ENCODE measurements around the gene GNAI2.
"Not testable (repeated sequence)": the region's sequence is repeated elsewhere in the genome, so short reads cannot be mapped to it uniquely, and the experiment has no call there.

GNAI2 gene

GRCh38 chr3:50228184-50228763 is 7.7 kb upstream of the GNAI2 start:
- DNase-seq, result not testable (repeated sequence)

- DNase-seq, result no peak
These were observed 6.5 kb upstream of the GNAI2 start for GRCh38 chr3:50229490-50229889.

GRCh38 chr3:50230104-50230793 is 5.8 kb upstream of the GNAI2 start:
- DNase-seq, result no peak

DNA sequence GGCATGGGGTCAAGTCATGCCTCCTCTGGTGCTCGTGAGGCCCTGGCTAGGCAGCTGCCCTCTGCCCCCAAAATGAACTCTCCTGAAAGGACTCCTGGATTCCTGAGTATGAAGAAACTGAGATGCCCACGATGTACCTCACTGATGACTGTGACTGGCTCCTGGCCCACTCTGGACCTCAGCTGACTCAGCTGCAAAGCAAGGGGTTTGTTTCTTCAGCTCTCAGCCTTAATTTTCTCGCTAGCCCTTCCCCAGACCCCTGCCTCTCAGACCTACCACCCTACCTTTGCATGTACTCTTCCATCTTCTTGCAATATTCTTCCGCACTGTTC is 5.2 kb upstream of the GNAI2 start:
- DNase-seq, result no peak

DNA sequence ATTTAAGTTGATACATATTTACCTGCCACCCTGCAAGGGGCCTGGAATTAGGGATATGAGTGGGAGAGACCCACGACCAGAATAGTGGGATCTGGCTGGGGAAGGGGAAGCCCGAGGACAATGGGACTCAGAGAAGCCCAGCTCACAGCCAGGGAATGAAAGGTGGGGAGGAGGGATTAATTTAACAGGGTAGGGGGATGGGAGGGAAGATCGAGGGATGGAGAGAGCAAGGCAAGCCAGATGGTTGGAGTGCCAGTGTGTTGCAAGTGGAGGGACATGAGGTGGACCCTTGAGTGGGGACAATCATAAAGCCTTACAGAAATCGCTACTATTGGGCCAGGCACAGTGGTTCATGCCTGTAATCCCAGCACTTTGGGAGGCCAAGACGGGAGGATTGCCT is 4.4 kb upstream of the GNAI2 start:
- no peak for DNase-seq

DNA sequence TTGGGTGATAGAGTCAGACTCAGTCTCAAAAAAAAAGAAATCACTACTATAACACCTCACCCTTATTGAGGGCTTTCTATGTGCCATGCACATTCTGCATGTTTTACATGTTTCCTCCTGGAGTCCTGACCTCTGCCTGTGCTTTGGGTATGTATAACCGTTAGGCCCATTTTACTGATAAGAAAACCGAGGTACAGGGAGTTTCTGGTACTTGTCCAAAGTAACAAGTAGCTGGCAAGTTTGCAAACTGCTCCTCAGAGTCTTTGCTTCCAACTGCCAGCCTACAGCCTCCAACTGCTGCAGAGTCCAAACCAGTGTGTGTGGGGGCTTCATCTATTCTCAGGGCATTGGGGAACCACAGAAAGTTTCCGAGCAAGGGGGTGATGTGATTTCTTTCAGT is 3.7 kb upstream of the GNAI2 start:
- no peak for DNase-seq

DNA sequence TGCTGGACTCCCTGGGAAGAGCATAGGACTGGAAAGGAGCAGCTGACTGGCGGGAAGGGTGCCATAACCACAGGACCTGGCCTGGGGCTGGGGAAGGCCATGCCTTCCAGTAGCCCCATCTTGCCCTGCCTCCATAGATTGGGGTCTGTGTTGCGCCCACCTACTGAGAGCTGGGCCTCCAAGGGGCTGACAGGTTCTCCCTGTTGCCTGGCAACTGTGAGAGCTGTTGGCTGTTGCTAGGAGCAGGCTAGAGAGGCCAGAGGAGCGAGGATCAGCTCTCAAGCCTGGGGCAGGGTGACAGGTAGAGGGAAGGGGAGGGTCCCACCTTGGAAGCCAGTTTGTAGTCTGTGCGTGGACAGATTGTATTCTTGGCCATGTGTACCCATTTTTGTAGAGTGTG is 2.8 kb upstream of the GNAI2 start:
- DNase-seq, result no peak

- no peak for DNase-seq
These were observed 604 bp downstream of the GNAI2 start for GRCh38 chr3:50236484-50237132.

- no peak for DNase-seq
These were observed 1.2 kb downstream of the GNAI2 start for GRCh38 chr3:50237133-50237651.

- no peak for DNase-seq
These were observed 1.9 kb downstream of the GNAI2 start for GRCh38 chr3:50237754-50238548.

GRCh38 chr3:50238549-50239026 is 2.6 kb downstream of the GNAI2 start:
- no peak for DNase-seq

DNA sequence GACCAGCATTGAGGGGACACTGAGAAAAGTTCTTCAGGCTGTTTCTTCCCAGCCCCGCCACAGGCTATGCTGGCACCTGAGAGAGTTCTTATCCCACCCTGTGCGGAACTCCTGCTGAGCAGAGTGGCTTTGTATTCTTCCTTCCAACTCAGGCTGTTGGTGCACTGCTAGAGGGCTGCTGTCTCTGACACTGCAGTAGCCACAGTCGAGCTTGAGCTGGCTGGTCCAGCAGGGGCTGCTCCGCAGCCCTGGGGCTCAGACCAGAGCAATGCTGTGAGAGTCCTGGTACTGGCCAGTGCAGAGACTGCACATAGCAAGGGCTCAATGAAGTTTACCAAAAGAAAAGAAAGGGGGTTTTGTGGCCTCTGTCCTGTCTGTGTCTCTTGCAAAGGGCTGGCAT is 3.6 kb downstream of the GNAI2 start:
- DNase-seq, result no peak

DNA sequence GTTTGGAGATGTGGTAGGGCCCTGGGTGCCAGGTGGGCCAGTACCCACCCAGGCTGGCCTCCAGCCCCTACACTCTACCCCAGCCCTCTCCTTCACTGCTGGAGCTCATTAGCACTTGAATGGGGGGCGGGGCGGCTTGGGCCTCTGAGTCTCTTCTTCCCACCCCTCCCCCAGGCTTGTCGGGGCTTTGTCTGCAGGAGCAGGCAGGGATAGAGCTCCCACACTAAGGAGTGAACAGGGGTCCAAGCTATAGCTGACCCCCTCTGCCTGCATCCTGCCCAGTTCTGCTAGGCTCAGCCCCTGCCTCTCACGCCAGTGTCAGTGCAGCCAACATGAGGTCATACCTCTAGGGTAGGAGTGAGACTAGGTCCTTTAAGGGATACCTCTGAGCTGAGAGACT is 5.2 kb downstream of the GNAI2 start:
- DNase-seq, result no peak

DNA sequence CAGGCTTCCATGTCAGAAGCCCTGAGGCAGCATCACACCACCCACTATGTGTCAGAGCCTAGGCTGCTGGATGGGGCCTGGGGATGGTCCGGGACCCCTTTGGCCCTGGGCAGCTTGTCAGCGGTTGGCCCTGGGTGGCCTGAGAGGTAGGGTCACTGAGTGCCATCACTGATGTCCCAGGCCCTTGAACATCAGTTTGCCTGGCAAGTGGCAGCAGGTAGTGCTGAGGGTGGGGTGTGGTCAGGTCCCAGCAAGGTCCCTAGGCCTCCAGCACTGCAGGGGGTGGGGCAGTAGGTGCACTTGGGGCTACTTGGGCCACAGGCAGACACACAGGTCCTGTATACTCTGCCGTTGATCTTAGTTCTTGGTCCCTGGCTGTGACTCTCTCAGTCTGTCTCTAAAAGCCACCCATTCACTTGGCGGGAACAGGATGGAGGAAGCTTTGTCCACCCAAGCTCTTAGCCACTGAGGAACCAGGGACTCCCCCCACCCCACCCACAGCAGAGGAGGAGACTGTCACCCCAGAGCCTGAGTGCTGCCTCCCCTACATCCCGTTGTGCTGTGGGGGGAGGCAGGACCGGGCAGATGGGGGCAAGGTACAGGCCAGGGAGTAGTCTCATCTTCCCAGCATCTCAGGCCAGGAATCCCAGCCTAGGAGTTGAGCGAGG is 5.8 kb downstream of the GNAI2 start:
- DNase-seq, result no peak

DNA sequence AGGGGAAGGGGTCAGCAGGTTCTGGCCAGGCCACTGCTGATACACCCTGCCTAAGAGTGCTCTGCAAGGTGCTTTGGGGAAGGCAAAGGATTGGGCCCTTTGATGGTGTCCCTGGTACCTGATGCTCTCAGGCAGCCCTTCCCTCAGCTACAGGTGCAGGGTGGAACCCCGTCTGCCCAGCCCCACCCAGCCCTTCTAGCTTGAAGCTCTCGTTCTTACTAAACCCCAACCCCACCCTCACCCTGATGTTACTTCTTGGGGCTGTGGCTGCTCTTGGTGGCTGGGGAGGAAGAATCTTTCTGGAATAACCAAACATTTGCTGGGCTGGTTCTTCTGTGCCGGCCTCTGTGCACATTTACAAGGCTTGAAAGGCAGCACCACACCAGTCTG is 6.4 kb downstream of the GNAI2 start:
- no peak for DNase-seq

GRCh38 chr3:50242851-50243542 is 7.0 kb downstream of the GNAI2 start:
- no peak for DNase-seq

DNA sequence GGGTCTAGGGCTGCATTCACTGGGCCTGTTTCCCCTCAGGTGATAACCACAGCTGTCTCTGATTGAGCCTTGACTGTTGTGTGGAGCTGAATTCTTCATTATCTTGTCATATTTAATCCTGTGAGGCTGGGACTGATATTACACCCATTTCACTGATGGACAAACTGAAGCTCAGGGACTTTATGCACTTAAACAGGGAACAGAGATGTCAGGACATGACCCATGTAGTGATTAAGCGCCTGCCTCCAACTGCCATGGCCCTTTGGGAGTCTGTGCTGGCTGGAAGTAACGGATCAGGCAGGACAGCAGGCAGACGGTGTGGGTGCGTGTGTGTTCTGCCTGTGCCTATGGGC is 7.5 kb downstream of the GNAI2 start:
- no peak for DNase-seq

DNA sequence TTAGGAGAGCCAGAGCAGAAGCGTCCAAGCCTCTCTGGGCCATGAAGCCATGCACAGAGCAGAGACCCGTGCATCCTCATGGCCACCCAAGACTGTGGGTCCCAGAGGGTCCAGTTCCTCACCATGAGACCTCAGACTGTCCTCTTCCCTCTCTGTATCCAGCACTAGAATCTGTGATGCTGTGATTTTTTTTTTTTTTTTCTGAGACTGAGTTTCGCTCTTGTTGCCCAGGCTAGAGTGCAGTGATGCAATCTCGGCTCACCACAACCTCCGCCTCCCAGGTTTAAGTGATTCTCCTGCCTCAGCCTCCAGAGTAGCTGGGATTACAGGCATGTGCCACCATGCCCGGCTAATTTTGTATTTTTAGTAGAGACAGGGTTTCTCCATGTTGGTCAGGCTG is 8.8 kb downstream of the GNAI2 start:
- not testable (repeated sequence) for DNase-seq

- no peak for DNase-seq
These were observed 9.3 kb downstream of the GNAI2 start for GRCh38 chr3:50245251-50245745.

DNA sequence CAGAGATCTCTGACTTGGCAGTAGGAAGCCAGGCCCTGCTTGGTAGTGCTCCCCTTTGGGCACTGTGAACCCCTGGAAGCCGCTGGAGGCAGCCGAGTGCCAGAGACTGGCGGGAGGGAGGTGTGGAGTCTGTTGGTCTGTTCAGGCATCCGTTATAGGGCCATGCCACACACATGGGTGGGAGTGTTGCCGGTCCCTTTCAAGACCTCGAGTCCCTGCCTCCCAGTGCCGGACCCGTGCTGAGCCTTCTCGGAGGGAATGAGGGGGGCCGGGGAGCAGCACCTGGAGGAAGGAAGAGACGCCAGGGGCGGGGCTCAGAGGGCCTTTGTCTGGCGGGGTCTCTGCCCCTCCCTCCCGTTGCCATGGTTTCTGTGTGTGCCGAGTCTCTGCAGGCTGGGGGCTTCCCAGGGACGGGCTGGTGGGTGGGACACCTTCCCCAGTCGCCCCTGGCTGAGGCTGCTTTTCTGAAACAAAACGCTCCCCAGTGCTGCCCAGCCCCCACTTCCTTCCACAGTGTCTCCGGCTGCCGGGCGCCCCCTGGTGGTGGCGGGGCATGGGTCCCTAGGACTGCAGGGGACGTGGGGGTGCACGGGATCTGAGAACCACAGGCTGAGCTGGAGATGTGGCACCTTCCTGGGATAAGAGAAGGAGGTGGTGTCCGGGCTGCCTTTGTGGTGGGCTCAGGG is 10.0 kb downstream of the GNAI2 start:
- DNase-seq, result peak; percentile 61 to 77

DNA sequence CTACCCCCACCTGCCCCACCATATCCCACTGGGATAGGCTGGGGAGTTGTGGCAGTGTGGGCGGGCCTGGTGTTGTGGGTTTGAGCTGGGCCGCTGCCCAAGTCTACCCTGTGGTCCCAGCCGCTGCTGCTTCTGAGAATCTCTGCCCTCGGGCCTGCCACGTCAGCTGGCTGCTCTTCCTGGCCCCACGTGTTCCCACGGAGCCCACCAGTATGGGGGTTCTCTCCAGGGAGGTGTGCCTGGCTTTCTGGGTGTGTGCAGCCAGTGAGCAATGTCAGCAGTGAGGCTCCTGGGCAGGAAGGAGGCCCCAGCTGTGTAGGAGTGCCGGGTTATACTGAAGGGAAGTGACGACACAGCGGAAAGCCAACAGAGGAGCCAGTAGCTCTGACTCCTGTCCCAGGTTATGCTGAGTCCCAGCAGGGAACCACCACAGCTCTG is 10.5 kb downstream of the GNAI2 start:
- no peak for DNase-seq
